ENCODE data around the gene MTMR11.

MTMR11 gene

GRCh38 chr1:149927563-149928400, 8.9 kb downstream of the MTMR11 start, which contains the start of gene SF3B4:
Gene SF3B4, minus strand, starts transcription at chr1:149927803. Its CDS starts 44 bp downstream, at chr1:149927759.
- DNase-seq (ENCODE audit: low spot score): peak; percentile 95
- H3K4me3 Mint-ChIP-seq: peak within 1 kb of the TSS; percentile 96
- H3K36me3 Mint-ChIP-seq (ENCODE audit: low read depth): peaks cover 44% of the 10 kb centered on the region
- peak within 1 kb of the TSS; percentile 94 for H3K27ac Mint-ChIP-seq
- H3K27me3 Mint-ChIP-seq (ENCODE audit: low read depth): no peaks in the 10 kb centered on the region
- no peaks in the 10 kb centered on the region for H3K9me3 Mint-ChIP-seq
- H3K4me1 Mint-ChIP-seq (ENCODE audit: low read depth): peaks cover 48% of the 10 kb centered on the region

GRCh38 chr1:149927056-149927562, 9.6 kb downstream of the MTMR11 start:
- no peak for DNase-seq (ENCODE audit: low spot score)
- peak overlapping the region; percentile 96 for H3K4me3 Mint-ChIP-seq
- H3K4me1 Mint-ChIP-seq (ENCODE audit: low read depth): peaks cover 48% of the 10 kb centered on the region
- no peaks in the 10 kb centered on the region for H3K27me3 Mint-ChIP-seq (ENCODE audit: low read depth)
- H3K27ac Mint-ChIP-seq: peak overlapping the region; percentile 94
- H3K36me3 Mint-ChIP-seq (ENCODE audit: low read depth): peaks cover 48% of the 10 kb centered on the region
- no peaks in the 10 kb centered on the region for H3K9me3 Mint-ChIP-seq

GRCh38 chr1:149926296-149926695, 10.4 kb downstream of the MTMR11 start:
- Mint-ChIP-seq H3K4me3 (peak overlapping the region; percentile 96), H3K36me3 (ENCODE audit: low read depth) (peaks cover 52% of the 10 kb centered on the region)
- no peak for DNase-seq (ENCODE audit: low spot score)

GRCh38 chr1:149925751-149926150, 10.9 kb downstream of the MTMR11 start:
- Mint-ChIP-seq H3K27ac (peak overlapping the region; percentile 26), H3K4me1 (ENCODE audit: low read depth) (peaks cover 36% of the 10 kb centered on the region), H3K4me3 (peak overlapping the region; percentile 96), H3K36me3 (ENCODE audit: low read depth) (peaks cover 52% of the 10 kb centered on the region), H3K27me3 (ENCODE audit: low read depth) (no peaks in the 10 kb centered on the region), H3K9me3 (no peaks in the 10 kb centered on the region)
- DNase-seq (ENCODE audit: low spot score): no peak

More at GRCh38 chr1:149926296-149926695, 10.4 kb downstream of the MTMR11 start:
- Mint-ChIP-seq H3K4me1 (ENCODE audit: low read depth) (peaks cover 41% of the 10 kb centered on the region), H3K9me3 (no peaks in the 10 kb centered on the region), H3K27ac (no peak overlapping the region), H3K27me3 (ENCODE audit: low read depth) (no peaks in the 10 kb centered on the region)

GRCh38 chr1:149925345-149925744, 11.3 kb downstream of the MTMR11 start:
- Mint-ChIP-seq H3K4me1 (ENCODE audit: low read depth) (peaks cover 33% of the 10 kb centered on the region), H3K9me3 (no peaks in the 10 kb centered on the region), H3K27me3 (ENCODE audit: low read depth) (no peaks in the 10 kb centered on the region), H3K4me3 (peak overlapping the region; percentile 62), H3K36me3 (ENCODE audit: low read depth) (peaks cover 52% of the 10 kb centered on the region), H3K27ac (peak overlapping the region; percentile 62)
- no peak for DNase-seq (ENCODE audit: low spot score)

GRCh38 chr1:149923626-149924025, 13.1 kb downstream of the MTMR11 start:
- no peaks in the 10 kb centered on the region for H3K9me3 Mint-ChIP-seq
- H3K27ac Mint-ChIP-seq: no peak overlapping the region
- no peak overlapping the region for H3K4me3 Mint-ChIP-seq
- H3K36me3 Mint-ChIP-seq (ENCODE audit: low read depth): peaks cover 52% of the 10 kb centered on the region
- H3K27me3 Mint-ChIP-seq (ENCODE audit: low read depth): no peaks in the 10 kb centered on the region
- H3K4me1 Mint-ChIP-seq (ENCODE audit: low read depth): peaks cover 25% of the 10 kb centered on the region
- DNase-seq (ENCODE audit: low spot score): no peak

GRCh38 chr1:149917571-149918144, 19.0 kb downstream of the MTMR11 start, which contains the start of gene SV2A:
Gene SV2A, minus strand, starts transcription at chr1:149917844. Its CDS starts 4,004 bp downstream, at chr1:149913840.
- peak within 1 kb of the TSS; percentile 96 for H3K4me3 Mint-ChIP-seq
- no peaks in the 10 kb centered on the region for H3K9me3 Mint-ChIP-seq
- H3K27me3 Mint-ChIP-seq (ENCODE audit: low read depth): no peaks in the 10 kb centered on the region
- H3K36me3 Mint-ChIP-seq (ENCODE audit: low read depth): peaks cover 10% of the 10 kb centered on the region
- H3K27ac Mint-ChIP-seq: peak within 1 kb of the TSS; percentile 83
- H3K4me1 Mint-ChIP-seq (ENCODE audit: low read depth): peaks cover 31% of the 10 kb centered on the region
- peak; percentile 19 for DNase-seq (ENCODE audit: low spot score)

- Mint-ChIP-seq H3K27ac (peak overlapping the region; percentile 83), H3K4me3 (peak overlapping the region; percentile 96), H3K36me3 (ENCODE audit: low read depth) (peaks cover 6% of the 10 kb centered on the region), H3K27me3 (ENCODE audit: low read depth) (no peaks in the 10 kb centered on the region), H3K9me3 (no peaks in the 10 kb centered on the region), H3K4me1 (ENCODE audit: low read depth) (peaks cover 33% of the 10 kb centered on the region)
- DNase-seq (ENCODE audit: low spot score): no peak
These were observed 19.8 kb downstream of the MTMR11 start for GRCh38 chr1:149916898-149917252.

- Mint-ChIP-seq H3K27me3 (ENCODE audit: low read depth) (no peaks in the 10 kb centered on the region), H3K4me1 (ENCODE audit: low read depth) (peaks cover 35% of the 10 kb centered on the region), H3K27ac (peak overlapping the region; percentile 79), H3K36me3 (ENCODE audit: low read depth) (peaks cover 8% of the 10 kb centered on the region), H3K4me3 (peak overlapping the region; percentile 96), H3K9me3 (no peaks in the 10 kb centered on the region)
- no peak for DNase-seq (ENCODE audit: low spot score)
These were observed 20.3 kb downstream of the MTMR11 start for GRCh38 chr1:149916193-149916897.

- H3K27ac Mint-ChIP-seq: peak overlapping the region; percentile 79
- peaks cover 35% of the 10 kb centered on the region for H3K4me1 Mint-ChIP-seq (ENCODE audit: low read depth)
These were observed 21.1 kb downstream of the MTMR11 start for GRCh38 chr1:149915429-149916192.

GRCh38 chr1:149914545-149914944, 22.1 kb downstream of the MTMR11 start:
- no peaks in the 10 kb centered on the region for H3K9me3 Mint-ChIP-seq
- H3K4me1 Mint-ChIP-seq (ENCODE audit: low read depth): peaks cover 35% of the 10 kb centered on the region
- H3K27ac Mint-ChIP-seq: peak overlapping the region; percentile 64
- no peaks in the 10 kb centered on the region for H3K27me3 Mint-ChIP-seq (ENCODE audit: low read depth)
- H3K4me3 Mint-ChIP-seq: no peak overlapping the region
- DNase-seq (ENCODE audit: low spot score): no peak
- H3K36me3 Mint-ChIP-seq (ENCODE audit: low read depth): peaks cover 14% of the 10 kb centered on the region

More at GRCh38 chr1:149915429-149916192, 21.1 kb downstream of the MTMR11 start:
- Mint-ChIP-seq H3K27me3 (ENCODE audit: low read depth) (no peaks in the 10 kb centered on the region), H3K36me3 (ENCODE audit: low read depth) (peaks cover 12% of the 10 kb centered on the region), H3K9me3 (no peaks in the 10 kb centered on the region), H3K4me3 (peak overlapping the region; percentile 96)
- DNase-seq (ENCODE audit: low spot score): no peak

- DNase-seq (ENCODE audit: low spot score): no peak
- peaks cover 6% of the 10 kb centered on the region for H3K4me1 Mint-ChIP-seq (ENCODE audit: low read depth)
These were observed 30.1 kb downstream of the MTMR11 start for GRCh38 chr1:149906570-149907075.

More at GRCh38 chr1:149906570-149907075, 30.1 kb downstream of the MTMR11 start:
- Mint-ChIP-seq H3K36me3 (ENCODE audit: low read depth) (peaks cover 41% of the 10 kb centered on the region), H3K4me3 (no peak overlapping the region), H3K27ac (no peak overlapping the region), H3K9me3 (no peaks in the 10 kb centered on the region), H3K27me3 (ENCODE audit: low read depth) (no peaks in the 10 kb centered on the region)

Measured in T-helper 2 cell treated with Interferon-gamma antibody and Interleukin-4, amounts not matched to agents 5 μg/mL and 100 μg/mL, for 36 hours (primary cell).